ENCODE measurements around the gene MOB3A.
"Not testable (repeated sequence)": the region's sequence is repeated elsewhere in the genome, so short reads cannot be mapped to it uniquely, and the experiment has no call there.

The MOB3A gene

DNA sequence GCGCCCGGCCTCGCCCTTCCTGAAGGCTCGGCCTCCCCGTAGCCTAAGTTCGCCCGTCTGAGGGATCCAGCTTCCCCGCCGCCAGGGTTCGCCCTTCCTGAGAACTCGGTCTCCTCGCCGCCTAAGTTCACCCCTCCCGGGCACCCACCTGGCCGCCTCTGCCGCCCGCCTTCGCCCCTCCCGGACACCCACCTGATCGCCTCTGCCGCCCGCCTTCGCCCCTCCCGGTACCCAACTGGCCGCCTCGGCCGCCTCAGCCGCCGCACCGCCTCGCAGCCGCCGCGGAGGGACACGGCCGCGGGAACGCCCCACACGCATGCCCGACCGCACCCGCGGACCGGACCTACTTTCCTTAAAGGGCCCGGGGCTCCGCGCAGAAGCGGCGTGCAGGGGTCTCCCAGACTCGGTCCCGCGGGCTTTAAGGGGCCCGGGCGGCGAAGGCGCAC lies at the start of gene MOB3A:
Gene MOB3A (minus strand): TSS at position 293 of the 446 bp plus-strand sequence. CDS start 17,766 bp downstream, outside the sequence.
- intact Hi-C loops (cut with DNase I): no loop called here
- DNase-seq: peak in 23 of 42 donors; percentile 61 to 93 (median 85)

DNA sequence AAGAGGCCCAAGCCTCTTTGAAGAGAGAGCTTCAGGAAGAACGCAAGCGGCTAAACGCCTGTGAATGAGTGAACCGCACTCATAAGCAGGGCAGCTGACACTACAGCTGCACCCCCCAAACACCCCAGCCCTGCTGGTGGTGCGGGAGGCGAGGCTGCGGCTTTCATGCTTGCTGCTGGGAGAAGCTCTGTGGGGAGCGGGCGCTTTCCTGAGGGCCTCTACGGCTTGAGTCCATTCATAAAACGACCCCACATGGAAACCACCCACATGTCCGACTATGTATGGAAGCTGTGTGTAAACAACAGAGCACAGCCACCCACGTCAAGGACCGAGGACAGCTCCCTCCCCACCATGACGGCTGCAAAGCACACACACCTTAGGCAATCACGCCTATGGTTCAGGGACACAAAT lies 49.7 kb upstream of the MOB3A start:
- intact Hi-C loops (cut with DNase I): loop anchor here (5.0 kb wide), 1 partner anchor 44 kb away; no protein-coding TSS in a partner anchor
- DNase-seq: peak in 5 of 42 donors; percentile 11 to 44 (median 23)

DNA sequence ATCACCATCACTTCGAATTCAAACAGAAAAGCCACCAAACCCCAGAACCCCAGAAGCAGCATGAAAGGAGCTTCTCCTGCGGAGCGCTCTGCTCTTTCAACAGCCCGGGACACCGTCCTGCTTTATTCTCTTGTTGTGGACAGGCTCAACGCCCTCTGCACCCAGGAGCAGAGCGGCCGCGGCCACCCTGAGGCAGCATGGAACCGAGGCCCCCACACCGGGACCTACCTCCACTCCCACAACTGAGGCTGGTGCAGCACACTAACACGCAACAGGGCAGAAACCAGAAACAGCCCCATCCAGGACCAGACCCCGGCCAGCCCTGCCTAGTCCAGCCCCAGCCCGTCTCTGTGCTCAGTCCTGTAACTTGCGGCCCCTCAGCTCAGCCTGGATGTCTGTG lies 48.1 kb upstream of the MOB3A start:
- intact Hi-C loops (cut with DNase I): no loop called here
- no peak for DNase-seq

DNA sequence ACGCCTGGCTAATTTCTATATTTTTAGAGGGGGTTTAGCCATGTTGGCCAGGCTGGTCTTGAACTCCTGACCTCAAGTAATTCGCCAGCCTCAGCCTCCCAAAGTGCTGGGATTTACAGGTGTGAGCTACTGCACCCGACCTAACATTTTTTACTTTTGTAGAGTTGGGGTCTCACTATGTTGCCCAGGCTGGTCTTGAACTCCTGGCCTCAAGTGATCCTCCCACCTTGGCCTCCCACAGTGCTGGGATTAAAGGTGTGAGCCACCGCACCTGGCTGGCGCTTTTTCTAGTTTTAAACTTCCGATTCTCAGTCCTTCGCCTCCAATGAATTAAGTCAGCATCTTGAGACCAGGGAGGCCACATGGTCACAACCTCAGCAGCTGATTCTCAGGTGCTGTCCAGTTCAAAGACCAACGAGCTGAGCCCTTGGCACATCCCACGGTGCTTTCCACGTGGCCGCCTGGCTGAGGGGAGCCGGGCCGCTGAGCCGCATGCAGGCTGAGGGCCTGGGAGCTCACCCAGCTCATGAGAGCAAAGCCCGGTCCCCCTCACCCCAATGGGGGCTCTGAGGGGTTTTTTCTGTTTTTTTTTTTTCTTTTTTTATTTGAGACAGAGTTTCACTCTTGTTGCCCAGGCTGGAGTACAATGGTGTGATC lies 46.2 kb upstream of the MOB3A start:
- intact Hi-C loops (cut with DNase I): no loop called here
- no peak for DNase-seq

DNA sequence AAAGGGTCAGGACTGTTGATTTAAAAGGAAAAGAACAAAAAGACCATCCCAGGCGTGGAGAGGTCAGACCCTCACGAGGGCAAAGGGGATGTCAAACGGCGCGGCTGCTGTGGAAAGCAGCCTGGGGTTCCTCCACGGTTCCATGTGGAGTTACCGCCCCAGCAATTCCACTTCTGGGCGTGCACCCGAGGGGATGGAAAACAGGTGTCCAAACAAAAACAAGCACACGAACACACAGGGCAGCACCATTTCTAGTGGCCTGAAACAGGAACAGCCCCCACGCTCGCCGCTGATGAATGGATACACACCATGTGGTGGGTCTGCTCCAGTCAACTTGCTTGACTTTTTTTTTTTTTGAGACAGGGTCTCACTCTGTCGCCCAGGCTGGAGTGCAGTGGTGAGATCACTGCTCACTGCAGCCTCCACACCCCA lies 44.0 kb upstream of the MOB3A start:
- DNase-seq: no peak
- intact Hi-C loops (cut with DNase I): no loop called here

DNA sequence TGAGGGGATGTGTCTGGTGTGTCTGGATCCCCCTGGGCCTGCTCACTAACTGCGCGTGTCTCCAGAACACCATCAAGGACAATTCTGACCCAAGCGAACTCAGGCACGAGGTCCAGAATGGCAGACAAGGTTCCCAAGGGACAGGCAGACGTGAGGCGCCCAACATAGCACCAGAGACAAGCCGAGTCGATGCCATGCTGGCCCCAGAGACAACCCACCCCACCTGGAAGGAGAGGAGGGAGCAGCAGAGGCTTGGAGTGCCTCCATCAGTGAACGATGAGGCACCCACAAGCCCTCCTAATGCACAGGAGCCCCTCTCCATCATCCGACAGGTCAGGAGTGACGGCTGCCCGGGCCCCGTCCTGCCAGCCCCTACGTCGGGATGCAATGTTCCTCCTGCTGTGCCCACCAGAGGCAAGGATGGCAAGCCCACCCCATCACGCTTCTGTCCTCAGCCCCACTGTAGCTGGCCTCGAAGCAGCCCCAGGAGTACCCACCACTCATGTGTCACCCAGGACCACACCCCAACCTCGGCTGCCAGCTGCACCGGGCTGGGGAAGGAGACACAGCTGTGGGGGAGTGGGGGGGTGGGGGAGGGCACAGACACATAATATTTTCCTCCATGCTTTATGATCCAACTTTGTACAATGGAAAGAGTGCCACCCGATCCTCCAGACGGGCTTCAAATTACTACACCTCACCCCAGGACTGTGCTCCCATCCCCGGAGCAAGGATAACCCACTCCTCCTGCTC lies 43.4 kb upstream of the MOB3A start:
- intact Hi-C loops (cut with DNase I): no loop called here
- DNase-seq: no peak

DNA sequence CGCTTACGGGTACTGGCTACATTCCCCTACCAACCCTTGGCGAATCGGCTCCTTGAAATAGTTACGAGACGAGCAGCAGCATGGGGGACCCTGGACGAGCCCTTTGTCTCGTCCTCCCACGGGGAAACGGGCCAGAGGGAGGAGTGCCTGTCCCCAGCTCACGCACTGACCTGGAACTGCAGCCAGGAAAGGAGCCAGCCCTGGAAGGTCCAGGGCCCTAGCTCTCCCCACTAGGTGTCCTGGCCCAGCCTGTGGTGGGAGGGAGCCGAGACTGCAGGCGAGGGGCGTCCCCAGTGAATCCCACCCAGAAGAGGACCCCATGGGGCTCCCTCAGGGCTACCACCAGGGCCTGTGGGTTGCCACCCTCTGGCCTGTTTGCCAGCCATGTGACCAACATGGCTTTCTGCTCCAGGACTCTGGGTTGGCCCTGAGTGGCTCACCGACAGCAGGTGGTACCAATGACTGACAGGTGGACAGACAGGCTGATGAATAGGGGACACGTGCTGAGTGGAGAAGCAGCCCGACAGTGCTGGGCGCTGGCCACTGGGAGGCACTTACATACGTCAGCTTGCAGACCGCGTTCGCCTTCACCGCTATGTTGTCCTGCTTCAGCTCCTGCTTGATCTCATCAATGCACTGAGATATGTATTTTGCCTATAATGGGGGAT lies 42.1 kb upstream of the MOB3A start:
- peak in 4 of 42 donors; percentile 15 to 38 (median 27) for DNase-seq
- intact Hi-C loops (cut with DNase I): no loop called here

DNA sequence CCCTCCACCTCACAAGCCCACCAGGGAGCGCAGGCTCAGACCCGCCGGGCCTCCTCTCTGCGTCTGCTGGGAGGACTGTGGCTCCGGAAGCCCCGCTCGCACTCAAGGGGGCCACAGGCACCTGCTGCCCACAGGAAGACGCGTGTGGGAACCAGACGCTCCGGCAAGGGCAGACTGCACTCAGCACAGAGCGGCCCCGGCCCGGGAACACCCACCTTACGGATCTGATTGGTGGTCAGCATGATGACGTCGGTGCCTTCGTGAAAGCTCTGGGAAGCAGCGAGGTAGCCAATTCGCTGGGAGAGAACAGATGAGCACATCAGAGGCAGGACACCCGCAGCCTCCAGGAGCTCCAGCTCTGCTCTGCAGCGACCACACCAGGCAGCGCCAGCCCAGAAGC lies 40.7 kb upstream of the MOB3A start:
- intact Hi-C loops (cut with DNase I): no loop called here

DNA sequence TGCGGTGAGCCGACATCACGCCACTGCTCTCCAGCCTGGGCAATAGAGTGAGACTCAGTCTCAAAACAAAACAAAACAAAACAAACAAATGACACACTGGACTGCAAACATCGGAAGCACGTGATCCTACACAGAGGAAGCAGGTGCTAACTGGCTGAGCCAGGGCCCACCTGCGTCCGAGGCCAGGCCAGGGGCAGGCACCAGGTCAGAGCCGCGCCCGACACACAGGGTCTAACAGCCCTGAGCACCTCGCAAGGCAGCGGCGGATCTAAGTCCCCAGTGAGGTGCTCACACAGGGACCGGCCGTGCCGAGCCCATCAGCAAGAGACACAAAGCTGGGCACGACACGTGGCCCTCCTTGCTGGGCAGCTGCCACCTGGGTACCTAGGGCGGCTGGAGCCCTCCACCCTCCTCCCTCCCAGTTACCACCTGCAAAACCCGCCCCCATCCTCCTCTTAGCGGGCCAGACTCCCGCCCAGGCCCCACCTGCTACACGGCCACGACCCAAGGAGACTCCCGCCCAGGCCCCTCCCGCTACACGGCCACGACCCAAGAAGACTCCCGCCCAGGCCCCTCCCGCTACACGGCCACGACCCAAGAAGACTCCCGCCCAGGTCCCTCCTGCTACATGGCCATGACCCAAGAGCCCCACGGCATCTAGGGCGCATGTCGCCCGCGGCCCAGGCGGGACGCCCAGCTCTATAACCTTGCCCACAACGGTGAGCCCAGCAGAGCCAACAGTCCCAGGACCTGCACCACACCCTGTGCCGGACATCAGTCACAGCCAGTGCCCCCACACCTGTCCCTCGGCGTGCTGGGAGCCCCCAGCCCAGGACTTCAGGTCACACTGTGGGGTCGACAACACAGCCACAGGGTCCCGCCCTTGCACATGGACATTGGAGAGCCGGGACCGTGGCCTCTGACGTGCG lies 39.6 kb upstream of the MOB3A start:
- intact Hi-C loops (cut with DNase I): no loop called here
- no peak for DNase-seq

More for the DNA sequence above, 40.7 kb upstream of the MOB3A start:
- no peak for DNase-seq

DNA sequence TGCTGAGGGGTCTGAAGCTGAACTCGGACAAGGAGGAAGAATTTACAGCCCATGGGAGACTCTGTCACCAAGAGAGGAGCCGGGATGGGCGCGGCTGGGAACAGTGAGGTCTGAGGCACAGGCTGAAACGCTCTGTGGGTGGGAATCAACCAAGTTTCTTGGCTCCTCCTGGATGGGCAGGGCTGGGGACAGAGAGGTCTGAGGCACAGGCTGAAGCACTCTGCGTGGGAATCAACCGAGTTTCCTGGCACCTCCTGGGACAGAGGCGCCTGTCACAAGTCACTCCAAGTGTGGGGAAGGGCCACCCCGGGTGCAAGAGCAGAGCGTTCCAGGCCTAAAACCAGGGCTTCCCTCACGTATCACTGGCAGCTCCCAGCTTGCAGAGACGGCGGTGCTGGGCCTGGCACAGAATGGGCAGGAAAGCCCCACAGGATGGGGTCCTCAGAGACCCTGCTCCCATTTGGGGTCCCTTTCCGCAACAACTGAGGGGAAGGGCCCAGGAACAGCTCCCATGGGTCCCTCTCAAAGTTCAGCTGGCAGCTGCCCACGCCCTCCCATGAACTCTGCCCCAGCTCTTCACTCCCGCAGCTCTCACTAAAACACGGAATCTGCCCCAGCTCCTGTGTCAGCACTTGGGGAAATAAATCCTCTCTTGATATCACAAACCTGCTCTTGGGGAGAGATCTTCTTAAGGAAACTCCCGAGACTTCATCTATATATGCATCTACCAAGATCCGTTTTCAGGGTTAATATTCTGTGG lies 36.8 kb upstream of the MOB3A start:
- intact Hi-C loops (cut with DNase I): no loop called here
- DNase-seq: peak in 1 of 42 donors; percentile 20

DNA sequence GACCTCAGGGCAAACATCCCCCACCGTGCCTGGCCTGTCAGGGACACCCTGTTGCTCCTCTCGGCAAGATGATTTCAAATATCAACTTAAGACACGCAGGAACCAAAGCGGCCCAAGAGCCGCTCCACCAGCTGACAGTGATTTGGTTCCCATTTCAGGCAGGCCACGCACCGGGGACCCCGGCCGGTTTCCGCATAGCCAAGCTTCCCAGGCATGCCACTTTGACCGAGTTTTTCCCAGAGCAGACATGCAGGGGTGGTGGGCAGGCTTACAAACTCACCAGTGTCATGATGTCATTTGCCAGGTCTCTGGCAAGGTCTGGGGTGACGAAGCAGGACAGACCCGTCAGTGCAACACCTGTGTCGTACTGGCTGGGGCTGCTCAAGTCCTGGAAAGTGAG lies 36.1 kb upstream of the MOB3A start:
- DNase-seq: no peak
- intact Hi-C loops (cut with DNase I): no loop called here

DNA sequence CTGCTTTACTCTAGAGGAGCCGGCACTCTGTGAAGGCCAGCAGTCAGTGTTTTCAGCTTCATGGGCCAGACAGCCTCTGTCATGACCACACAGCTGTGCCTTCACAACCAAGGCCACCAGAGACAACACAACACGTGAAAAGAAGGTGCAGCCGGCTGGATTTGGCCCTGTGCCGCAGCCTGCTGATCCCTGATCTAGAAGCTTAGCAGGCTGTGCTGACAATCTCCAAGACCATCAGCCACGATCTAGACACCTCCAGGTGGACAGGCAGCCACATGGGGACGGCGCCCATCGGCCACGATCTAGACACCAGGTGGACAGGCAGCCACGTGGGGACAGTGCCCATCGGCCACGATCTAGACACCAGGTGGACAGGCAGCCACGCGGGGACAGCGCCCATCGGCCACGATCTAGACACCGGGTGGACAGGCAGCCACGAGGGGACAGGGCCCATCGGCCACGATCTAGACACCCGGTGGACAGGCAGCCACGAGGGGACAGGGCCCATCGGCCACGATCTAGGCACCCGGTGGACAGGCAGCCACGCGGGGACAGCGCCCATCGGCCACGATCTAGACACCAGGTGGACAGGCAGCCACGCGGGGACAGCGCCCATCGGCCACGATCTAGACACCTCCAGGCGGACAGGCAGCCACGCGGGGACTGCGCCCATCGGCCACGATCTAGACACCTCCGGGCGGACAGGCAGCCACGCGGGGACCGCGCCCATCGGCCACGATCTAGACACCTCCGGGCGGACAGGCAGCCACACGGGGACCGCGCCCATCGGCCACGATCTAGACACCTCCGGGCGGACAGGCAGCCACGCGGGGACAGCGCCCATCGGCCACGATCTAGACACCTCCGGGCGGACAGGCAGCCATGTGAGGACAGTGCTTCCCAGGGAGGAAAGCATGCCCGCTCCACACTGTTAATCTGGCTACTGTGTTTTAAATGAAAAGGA lies 35.2 kb upstream of the MOB3A start:
- intact Hi-C loops (cut with DNase I); DNase-seq: not testable (repeated sequence)

DNA sequence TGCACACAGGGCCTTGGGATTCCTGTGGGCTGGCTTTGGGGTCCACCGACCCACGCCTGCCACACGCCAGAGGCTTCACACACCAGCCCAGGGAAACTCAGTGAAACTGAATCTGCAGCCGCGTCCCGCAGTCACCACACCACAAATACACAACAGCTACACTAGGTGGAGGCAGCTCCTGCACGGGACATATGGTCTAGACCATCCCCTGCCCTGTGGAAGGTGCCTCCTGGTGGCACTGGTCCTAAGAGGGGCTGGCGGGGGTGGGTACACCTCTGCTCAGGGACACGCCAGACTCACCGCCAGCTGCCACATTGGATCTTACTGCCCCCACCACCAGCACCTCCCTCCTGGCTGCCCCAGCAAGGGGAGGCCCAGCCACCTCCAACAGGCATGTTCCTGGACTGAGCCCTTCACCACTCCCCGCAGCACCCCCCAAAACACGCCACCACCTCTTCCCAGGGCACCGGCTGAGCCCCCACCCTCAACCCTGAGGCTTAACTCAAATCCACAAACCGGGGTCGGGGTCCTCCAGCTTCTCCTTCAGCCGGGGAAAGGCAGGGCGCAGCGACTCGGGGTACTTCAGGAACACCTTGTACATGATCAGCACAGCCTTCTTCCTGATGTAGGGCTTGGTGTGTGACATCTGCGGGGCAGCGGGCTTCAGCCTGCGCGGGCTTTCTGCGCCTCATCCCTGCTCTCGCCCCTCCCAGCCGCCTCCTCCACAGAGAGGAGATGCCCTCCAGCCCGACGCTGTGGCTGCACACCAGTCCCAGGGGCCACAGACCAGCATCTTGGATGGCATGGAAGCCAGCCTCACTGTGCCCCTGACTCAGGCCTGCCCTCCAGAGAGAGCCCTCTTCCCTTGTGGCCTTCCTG lies 34.0 kb upstream of the MOB3A start:
- DNase-seq: no peak
- intact Hi-C loops (cut with DNase I): no loop called here

DNA sequence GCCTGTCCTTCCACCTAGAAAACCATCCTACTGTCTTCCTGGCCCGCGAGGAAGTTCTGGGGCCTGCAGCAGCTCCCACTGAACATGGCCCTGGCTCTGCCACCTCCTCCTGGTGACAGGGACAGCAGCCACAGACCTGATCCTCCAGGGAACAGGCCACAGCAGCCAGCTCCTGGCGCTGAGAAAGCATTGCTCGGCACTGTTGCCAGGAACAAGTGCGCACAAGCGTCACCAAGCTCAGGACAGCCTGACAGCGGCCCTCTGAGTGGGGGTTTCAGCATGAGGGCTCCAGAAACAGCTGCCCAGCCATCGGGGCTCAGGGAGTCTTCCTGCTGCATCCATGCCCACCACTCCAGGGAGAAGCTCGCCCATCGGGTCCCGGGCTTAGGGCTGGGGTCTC lies 33.4 kb upstream of the MOB3A start:
- intact Hi-C loops (cut with DNase I): no loop called here
- peak in 5 of 42 donors; percentile 23 to 45 (median 27) for DNase-seq

DNA sequence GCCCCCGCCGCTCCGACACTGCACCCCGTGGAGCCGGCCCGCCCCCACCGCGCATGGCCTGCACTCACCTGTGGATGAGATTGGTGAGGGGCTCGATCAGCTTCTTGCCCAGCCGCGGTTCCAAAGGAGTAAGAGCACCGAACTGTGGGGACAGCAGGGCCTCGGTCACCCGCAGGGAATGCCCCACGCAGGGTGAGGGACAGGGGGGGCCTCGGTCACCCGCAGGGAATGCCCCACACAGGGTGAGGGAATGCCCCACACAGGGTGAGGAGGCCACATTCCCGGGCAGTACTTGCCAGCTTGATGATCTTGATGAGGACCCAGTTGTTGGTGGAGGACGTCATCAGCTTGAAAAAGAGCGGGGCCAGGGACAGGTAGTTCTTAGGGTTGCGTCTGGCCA lies 32.9 kb upstream of the MOB3A start:
- intact Hi-C loops (cut with DNase I): no loop called here

DNA sequence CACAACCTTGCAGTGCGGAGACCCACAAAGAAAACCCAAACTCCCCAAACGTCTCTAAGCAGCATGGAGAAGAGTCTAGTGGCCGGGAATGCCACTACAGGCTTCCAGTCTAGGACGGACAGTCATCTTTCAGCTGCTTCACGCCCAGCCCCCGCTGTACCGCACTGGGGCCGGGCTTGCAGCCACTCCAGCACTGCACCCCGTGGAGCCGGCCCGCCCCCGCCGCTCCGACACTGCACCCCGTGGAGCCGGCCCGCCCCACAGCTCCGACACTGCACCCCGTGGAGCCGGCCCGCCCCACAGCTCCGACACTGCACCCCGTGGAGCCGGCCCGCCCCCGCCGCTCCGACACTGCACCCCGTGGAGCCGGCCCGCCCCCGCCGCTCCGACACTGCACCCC lies 32.1 kb upstream of the MOB3A start:
- intact Hi-C loops (cut with DNase I); DNase-seq: not testable (repeated sequence)

More for the DNA sequence above, 32.9 kb upstream of the MOB3A start:
- DNase-seq: no peak
